Liver (tissue), 9 donors: ENCODE results near the gene LINC01488. TPM values are rescaled to one million over a fixed set of nuclear protein-coding genes. Genes with fewer than 3 reads are reported as not detected.

ENCODE experiments used
- DNase-seq: peaks from one replicate; pipeline ENCODE4 v3.0.0-alpha.2; 2017; ENCODE audit warnings: low spot score
- H3K27ac ChIP-seq, 2 donors: one replicate each; pipeline ENCODE4 v1.7.0; 2013; ENCODE audit warnings: inconsistent platforms in 2 of 2, low read length in 2 of 2, control low read depth in 1 of 2, low read depth in 1 of 2, mild to moderate bottlenecking in 1 of 2
- H3K27me3 ChIP-seq, 4 donors: one replicate each; pipeline versions ENCODE4 v1.6.1 to v1.7.0; 2013; ENCODE audit warnings: low read length in 3 of 4, inconsistent platforms in 1 of 4, mild to moderate bottlenecking in 1 of 4, moderate library complexity in 1 of 4; ENCODE audit not compliant: control insufficient read depth in 4 of 4, insufficient read depth in 4 of 4
- H3K36me3 ChIP-seq, 4 donors: one replicate each; pipeline versions ENCODE4 v1.6.1 to v1.7.0; 2013; ENCODE audit warnings: low read length in 3 of 4, mild to moderate bottlenecking in 3 of 4, low read depth in 1 of 4, moderate library complexity in 1 of 4; ENCODE audit not compliant: control insufficient read depth in 4 of 4, insufficient read depth in 3 of 4
- H3K4me1 ChIP-seq, 4 donors: one replicate each; pipeline versions ENCODE4 v1.6.1 to v1.7.0; 2013; ENCODE audit warnings: low read length in 3 of 4, mild to moderate bottlenecking in 3 of 4, moderate library complexity in 1 of 4; ENCODE audit not compliant: control insufficient read depth in 4 of 4, insufficient read depth in 4 of 4
- H3K4me3 ChIP-seq, 3 donors: one replicate each; pipeline versions ENCODE4 v1.6.1 to v1.7.0; 2013; ENCODE audit warnings: low read length in 3 of 3, control low read depth in 1 of 3, low read depth in 1 of 3, mild to moderate bottlenecking in 1 of 3
- H3K9ac ChIP-seq, 2 donors: one replicate each; pipeline ENCODE4 v1.7.0; 2013; ENCODE audit warnings: low read length in 2 of 2, mild to moderate bottlenecking in 2 of 2, moderate library complexity in 2 of 2, control low read depth in 1 of 2, low read depth in 1 of 2
- H3K9me3 ChIP-seq, 4 donors: one replicate each; pipeline versions ENCODE4 v1.6.1 to v1.7.0; 2013; ENCODE audit warnings: low read length in 3 of 4; ENCODE audit not compliant: control insufficient read depth in 4 of 4
- ATF3 ChIP-seq: IDR thresholded peaks from 2 replicates; pipeline ENCODE4 v1.6.1; 2016; ENCODE audit warnings: antibody characterized with exemption
- CTCF ChIP-seq: fragments of 150-350 bp; IDR thresholded peaks from 2 replicates; pipeline ENCODE4 v1.5.1; 2017; ENCODE audit warnings: improper control_type of control experiment, low read depth, low read length; ENCODE audit not compliant: missing input control
- EGR1 ChIP-seq, 2 donors: IDR thresholded peaks; 2 replicates each; pipeline ENCODE4 v1.6.1; 2016 to 2018; ENCODE audit warnings: antibody characterized with exemption in 2 of 2, low read depth in 2 of 2
- FOXA1 ChIP-seq: IDR thresholded peaks from 2 replicates; pipeline ENCODE4 v1.6.1; 2016; ENCODE audit warnings: antibody characterized with exemption
- FOXA2 ChIP-seq: IDR thresholded peaks from 2 replicates; pipeline ENCODE4 v1.6.1; 2016; ENCODE audit warnings: antibody characterized with exemption
- GABPA ChIP-seq, 2 donors: IDR thresholded peaks in 1 of 2; conservative IDR thresholded peaks in 1 of 2; 2 replicates each; pipeline ENCODE4 v1.6.1; 2016; ENCODE audit warnings: antibody characterized with exemption in 2 of 2, mild to moderate bottlenecking in 1 of 2, moderate library complexity in 1 of 2
- HNF4A ChIP-seq, 2 donors: conservative IDR thresholded peaks; 2 replicates each; pipeline ENCODE4 v1.6.1; 2016; ENCODE audit warnings: antibody characterized with exemption in 2 of 2, mild to moderate bottlenecking in 2 of 2
- HNF4G ChIP-seq: IDR thresholded peaks from 2 replicates; pipeline ENCODE4 v1.6.1; 2016; ENCODE audit warnings: antibody characterized with exemption
- JUND ChIP-seq, 2 donors: IDR thresholded peaks; 2 replicates each; pipeline ENCODE4 v1.6.1; 2016; ENCODE audit warnings: antibody characterized with exemption in 2 of 2
- MAX ChIP-seq: IDR thresholded peaks from 2 replicates; pipeline ENCODE4 v1.6.1; 2016; ENCODE audit warnings: antibody characterized with exemption
- NR2F2 ChIP-seq: IDR thresholded peaks from 2 replicates; pipeline ENCODE4 v1.6.1; 2016; ENCODE audit warnings: antibody characterized with exemption
- RAD21 ChIP-seq, 2 donors: IDR thresholded peaks; 2 replicates each; pipeline ENCODE4 v1.6.1; 2016; ENCODE audit warnings: antibody characterized with exemption in 2 of 2, mild to moderate bottlenecking in 2 of 2
- REST ChIP-seq: IDR thresholded peaks from 2 replicates; pipeline ENCODE4 v1.6.1; 2016; ENCODE audit warnings: antibody characterized with exemption, mild to moderate bottlenecking
- RXRA ChIP-seq, 2 donors: IDR thresholded peaks; 2 replicates each; pipeline ENCODE4 v1.6.1; 2017 to 2018; ENCODE audit warnings: antibody characterized with exemption in 2 of 2, mild to moderate bottlenecking in 1 of 2
- SP1 ChIP-seq: IDR thresholded peaks from 2 replicates; pipeline ENCODE4 v1.6.1; 2018; ENCODE audit warnings: antibody characterized with exemption, mild to moderate bottlenecking
- TAF1 ChIP-seq: conservative IDR thresholded peaks from 2 replicates; pipeline ENCODE4 v1.6.1; 2016; ENCODE audit warnings: antibody characterized with exemption, mild to moderate bottlenecking
- YY1 ChIP-seq: IDR thresholded peaks from 2 replicates; pipeline ENCODE4 v1.6.1; 2016; ENCODE audit warnings: antibody characterized with exemption, mild to moderate bottlenecking
- WGBS: extraction: QIAGEN DNeasy Blood & Tissue Kit; methylation state at CpG from one replicate; pipeline ENCODE4 v1.1.7; 2013; 5-methylcytosine and 5-hydroxymethylcytosine counted together
- polyA plus RNA-seq, 2 donors: library from polyadenylated mRNA; stranded (reverse) in 1 of 2; unstranded in 1 of 2; fragments of 200-250 nt in 1 of 2; fragments of >200 nt in 1 of 2; fragmentation: Nextera tagmentation in 1 of 2; extraction: Ambion mirVana in 1 of 2; gene quantifications; one replicate each; pipeline versions ENCODE4 v1.2.1 to v1.2.3, GENCODE V29; 2013 to 2015
- total RNA-seq, 2 donors: library from RNA; depleted of rRNA; stranded (reverse); fragments of >200 nt; gene quantifications; one replicate each; pipeline ENCODE4 v1.2.3, GENCODE V29; 2014
- donor health status: healthy.
- donor health status: healthy.
- donor health status: healthy.
- donor health status: healthy.
- donor health status: healthy.

The LINC01488 gene
- total and polyA plus RNA-seq, 4 donors, result 0.05 to 2.3 (median 0.60) TPM

- no peak for DNase-seq
- no peak overlapping the region for H3K4me3 ChIP-seq
- TF ChIP-seq SP1 (no peak), EGR1 (IDR thresholded peaks at IDR 0.05; ENCODE audit: low read depth in 2 of 2) (no peak), NR2F2 (no peak), GABPA (IDR thresholded peaks at IDR 0.05 in 1 of 2, conservative IDR thresholded peaks at IDR 0.05 in 1 of 2) (no peak), RAD21 (IDR thresholded peaks at IDR 0.05) (no peak), CTCF (no peak), MAX (no peak), FOXA1 (no peak), JUND (IDR thresholded peaks at IDR 0.05) (no peak), FOXA2 (no peak), REST (no peak), ATF3 (no peak), TAF1 (no peak), RXRA (IDR thresholded peaks at IDR 0.05) (no peak), HNF4G (no peak), YY1 (no peak)
- no peaks in the 10 kb centered on the region for H3K27me3 ChIP-seq
- 80% methylated on average over 18 of the region's 18 CpGs for WGBS
- H3K4me1 ChIP-seq, result peaks cover 0 to 4% (median under 1%) of the 10 kb centered on the region in 4 donors
- no peaks in the 10 kb centered on the region for H3K9me3 ChIP-seq
- H3K27ac ChIP-seq, result peak overlapping the region; percentile 25 to 61
- H3K9ac ChIP-seq, result no peak overlapping the region
- H3K36me3 ChIP-seq, result no peaks in the 10 kb centered on the region
These were observed 31.2 kb upstream of the LINC01488 start for GRCh38 chr11:69450064-69450856.

- WGBS, result 95% methylated on average over 6 of the region's 6 CpGs
- H3K27ac ChIP-seq, result no peak overlapping the region
- TF ChIP-seq EGR1 (IDR thresholded peaks at IDR 0.05; ENCODE audit: low read depth in 2 of 2), result no peak
- TF ChIP-seq RAD21 (IDR thresholded peaks at IDR 0.05), result no peak
- no peak for TF ChIP-seq JUND (IDR thresholded peaks at IDR 0.05)
- TF ChIP-seq SP1, result no peak
- no peak for TF ChIP-seq YY1
- no peak for TF ChIP-seq NR2F2
- TF ChIP-seq HNF4G, result no peak
- TF ChIP-seq CTCF, result no peak
- no peak for TF ChIP-seq FOXA1
- TF ChIP-seq FOXA2, result no peak
- TF ChIP-seq HNF4A (conservative IDR thresholded peaks at IDR 0.05), result no peak
- TF ChIP-seq REST, result no peak
- no peak for TF ChIP-seq RXRA (IDR thresholded peaks at IDR 0.05)
- no peak for TF ChIP-seq TAF1
- TF ChIP-seq ATF3, result no peak
- no peak for TF ChIP-seq GABPA (IDR thresholded peaks at IDR 0.05 in 1 of 2, conservative IDR thresholded peaks at IDR 0.05 in 1 of 2)
- no peak for TF ChIP-seq MAX
These were observed 30.6 kb upstream of the LINC01488 start for GRCh38 chr11:69450857-69451220.

More at GRCh38 chr11:69450857-69451220, 30.6 kb upstream of the LINC01488 start:
- Histone ChIP-seq H3K9ac (no peak overlapping the region), H3K9me3 (no peaks in the 10 kb centered on the region), H3K27me3 (no peaks in the 10 kb centered on the region), H3K36me3 (no peaks in the 10 kb centered on the region), H3K4me3 (no peak overlapping the region), H3K4me1 (peaks cover 0 to 4% (median under 1%) of the 10 kb centered on the region in 4 donors)
- no peak for DNase-seq
